Left lung (tissue), 10 donors: ENCODE results near the gene DNAJC1. TPM values are rescaled to one million over a fixed set of nuclear protein-coding genes. Genes with fewer than 3 reads are reported as not detected.

Experiments
- ATAC-seq: fragments of 200-7000 bp; cut with Tn5 transposase; one replicate; pipeline ENCODE4 v1.9.1; 2020; ENCODE audit warnings: moderate library complexity
- DNase-seq, 4 donors: peaks; one replicate each; pipeline ENCODE4 v3.0.0-alpha.2; 2013 to 2020
- H3K27ac ChIP-seq, 2 donors: fragments of 200-600 bp; sonication (generic) in 1 of 2; one replicate each; pipeline versions ENCODE4 v1.5.0 to v1.8.0; 2020 to 2021
- H3K27me3 ChIP-seq, 2 donors: fragments of 200-600 bp; sonication (generic) in 1 of 2; one replicate each; pipeline versions ENCODE4 v1.5.0 to v1.8.0; 2020 to 2021
- H3K36me3 ChIP-seq, 2 donors: fragments of 200-600 bp; sonication (generic) in 1 of 2; one replicate each; pipeline versions ENCODE4 v1.5.0 to v1.8.0; 2020 to 2021
- H3K4me1 ChIP-seq, 2 donors: fragments of 200-600 bp; one replicate each; pipeline ENCODE4 v1.8.0; 2021
- H3K4me3 ChIP-seq, 2 donors: fragments of 200-600 bp; sonication (generic) in 1 of 2; one replicate each; pipeline versions ENCODE4 v1.5.0 to v1.8.0; 2020 to 2021; ENCODE audit warnings: mild to moderate bottlenecking in 1 of 2
- H3K9me3 ChIP-seq, 2 donors: fragments of 200-600 bp; sonication (generic) in 1 of 2; one replicate each; pipeline versions ENCODE4 v1.5.0 to v1.8.0; 2020 to 2021
- CTCF ChIP-seq, 2 donors: fragments of 200-600 bp; sonication (generic) in 1 of 2; IDR thresholded peaks; one replicate each; pipeline versions ENCODE4 v1.5.0 to v1.8.0; 2021; ENCODE audit warnings: antibody characterized with exemption in 2 of 2
- intact Hi-C, 2 donors: fragments of 100-400 bp; cut with DNase I; formaldehyde crosslinking; loops; one replicate each; pipeline versions ENCODE4 v1.11.2 to v1.14.2; 2022
- polyA plus RNA-seq, 6 donors: library from polyadenylated mRNA; unstranded; fragments of 120-200 nt; gene quantifications; one replicate each; pipeline ENCODE4 v1.2.1, GENCODE V29; 2013; ENCODE audit not compliant: insufficient read length in 6 of 6
- total RNA-seq, 2 donors: library from RNA; stranded (reverse); fragmentation: NEBNext Ultra II Directional; extraction: Animal tissue kit (Norgen Biotek cat#: 25700); gene quantifications; one replicate each; pipeline ENCODE4 v1.2.1, GENCODE V29; 2021
- donor health status: DM: no; HTN: yes; CAD: no.
- donor health status: DM: no; HTN: no; CAD: no.

Gene DNAJC1
- total and polyA plus RNA-seq, 8 donors: 29.1 to 40.9 (median 32.9) TPM

- H3K9me3 ChIP-seq: no peaks in the 10 kb centered on the region
- H3K4me3 ChIP-seq: no peak overlapping the region
- intact Hi-C loops: no loop called here
- H3K27ac ChIP-seq: no peak overlapping the region
- H3K27me3 ChIP-seq: no peaks in the 10 kb centered on the region
- DNase-seq: no peak
- no peak for TF ChIP-seq CTCF (IDR thresholded peaks at IDR 0.05)
- H3K36me3 ChIP-seq: no peaks in the 10 kb centered on the region
- H3K4me1 ChIP-seq: peaks cover 0 to 21% of the 10 kb centered on the region in 2 donors
- no peak for ATAC-seq
Measured at GRCh38 chr10:21995557-21995956, 8.0 kb downstream of the DNAJC1 start.

GRCh38 chr10:21993360-21994001 lies 10.0 kb downstream of the DNAJC1 start:
- peak; percentile 45 to 51 for TF ChIP-seq CTCF (IDR thresholded peaks at IDR 0.05)
- DNase-seq: no peak
- Histone ChIP-seq H3K36me3 (no peaks in the 10 kb centered on the region), H3K4me3 (no peak overlapping the region), H3K27ac (no peak overlapping the region), H3K9me3 (no peaks in the 10 kb centered on the region), H3K4me1 (peaks cover 0 to 21% of the 10 kb centered on the region in 2 donors), H3K27me3 (no peaks in the 10 kb centered on the region)
- peak; percentile 42 for ATAC-seq
- intact Hi-C loops: no loop called here

GRCh38 chr10:21991785-21992184 lies 11.7 kb downstream of the DNAJC1 start:
- no peak overlapping the region for H3K4me3 ChIP-seq

GRCh38 chr10:21990449-21990848 lies 13.1 kb downstream of the DNAJC1 start:
- Histone ChIP-seq H3K36me3 (no peaks in the 10 kb centered on the region), H3K4me1 (peaks cover 0 to 7% of the 10 kb centered on the region in 2 donors), H3K9me3 (peaks cover 0 to 8% of the 10 kb centered on the region in 2 donors), H3K27ac (no peak overlapping the region), H3K4me3 (no peak overlapping the region), H3K27me3 (no peaks in the 10 kb centered on the region)
- intact Hi-C loops: no loop called here
- ATAC-seq (no peak), DNase-seq (no peak)
- no peak for TF ChIP-seq CTCF (IDR thresholded peaks at IDR 0.05)

More at GRCh38 chr10:21991785-21992184, 11.7 kb downstream of the DNAJC1 start:
- no peak for ATAC-seq
- no peak overlapping the region for H3K27ac ChIP-seq
- peaks cover 0 to 13% of the 10 kb centered on the region in 2 donors for H3K4me1 ChIP-seq
- intact Hi-C loops: no loop called here
- H3K36me3 ChIP-seq: no peaks in the 10 kb centered on the region
- DNase-seq: no peak
- no peak for TF ChIP-seq CTCF (IDR thresholded peaks at IDR 0.05)
- no peaks in the 10 kb centered on the region for H3K27me3 ChIP-seq
- no peaks in the 10 kb centered on the region for H3K9me3 ChIP-seq

- no peaks in the 10 kb centered on the region for H3K36me3 ChIP-seq
- no peak overlapping the region for H3K4me3 ChIP-seq
- peak in 1 of 2 donors; percentile 46 for TF ChIP-seq CTCF (IDR thresholded peaks at IDR 0.05)
- intact Hi-C loops: no loop called here
- H3K4me1 ChIP-seq: no peaks in the 10 kb centered on the region
- H3K27ac ChIP-seq: no peak overlapping the region
- H3K27me3 ChIP-seq: no peaks in the 10 kb centered on the region
- DNase-seq: peak in 2 of 4 donors; percentile 48 to 56
- peaks cover 0 to 8% of the 10 kb centered on the region in 2 donors for H3K9me3 ChIP-seq
- ATAC-seq: peak; percentile 93
Measured at GRCh38 chr10:21989453-21990154, 13.9 kb downstream of the DNAJC1 start.
